Left ventricle myocardium inferior (tissue), 1 donor: ENCODE measurements around the gene NECTIN4. TPM values are rescaled to one million over a fixed set of nuclear protein-coding genes. Genes with fewer than 3 reads are reported as not detected.

ENCODE experiments used
- DNase-seq: peaks from one replicate; pipeline ENCODE4 v3.0.0-alpha.2; 2020
- H3K27ac ChIP-seq: fragments of 200-600 bp; replicated peaks from 2 replicates; pipeline ENCODE4 v1.8.0; 2021
- H3K27me3 ChIP-seq: fragments of 200-600 bp; 2 replicates; pipeline ENCODE4 v1.8.0; 2021; ENCODE audit warnings: low read depth
- H3K36me3 ChIP-seq: fragments of 200-600 bp; 2 replicates; pipeline ENCODE4 v1.8.0; 2021
- H3K4me1 ChIP-seq: fragments of 200-600 bp; 2 replicates; pipeline ENCODE4 v1.8.0; 2021
- H3K4me3 ChIP-seq: fragments of 200-600 bp; 2 replicates; pipeline ENCODE4 v1.8.0; 2021; ENCODE audit warnings: mild to moderate bottlenecking, moderate library complexity
- H3K9me3 ChIP-seq: fragments of 200-600 bp; replicated peaks from 2 replicates; pipeline ENCODE4 v1.8.0; 2021
- intact Hi-C: fragments of 100-400 bp; cut with micrococcal nuclease; formaldehyde crosslinking; loops from one replicate; pipeline ENCODE4 v1.11.0; 2022
- total RNA-seq: library from RNA; stranded (reverse); fragmentation: NEBNext Ultra II Directional; extraction: Animal tissue kit (Norgen Biotek cat#: 25700); gene quantifications from one replicate; pipeline ENCODE4 v1.2.1, GENCODE V29; 2021
- TF ChIP-seq, protein P1 (sequence below): fragments of 200-600 bp; IDR thresholded peaks from 2 replicates; pipeline ENCODE4 v1.8.0; 2021; ENCODE audit warnings: antibody characterized with exemption, mild to moderate bottlenecking, borderline replicate concordance
- donor health status: DM: no; HTN: yes; CAD: no; lungs with severe emphysema.

Gene NECTIN4
- total RNA-seq, 1 donor from 2014 or later: not detected

DNA sequence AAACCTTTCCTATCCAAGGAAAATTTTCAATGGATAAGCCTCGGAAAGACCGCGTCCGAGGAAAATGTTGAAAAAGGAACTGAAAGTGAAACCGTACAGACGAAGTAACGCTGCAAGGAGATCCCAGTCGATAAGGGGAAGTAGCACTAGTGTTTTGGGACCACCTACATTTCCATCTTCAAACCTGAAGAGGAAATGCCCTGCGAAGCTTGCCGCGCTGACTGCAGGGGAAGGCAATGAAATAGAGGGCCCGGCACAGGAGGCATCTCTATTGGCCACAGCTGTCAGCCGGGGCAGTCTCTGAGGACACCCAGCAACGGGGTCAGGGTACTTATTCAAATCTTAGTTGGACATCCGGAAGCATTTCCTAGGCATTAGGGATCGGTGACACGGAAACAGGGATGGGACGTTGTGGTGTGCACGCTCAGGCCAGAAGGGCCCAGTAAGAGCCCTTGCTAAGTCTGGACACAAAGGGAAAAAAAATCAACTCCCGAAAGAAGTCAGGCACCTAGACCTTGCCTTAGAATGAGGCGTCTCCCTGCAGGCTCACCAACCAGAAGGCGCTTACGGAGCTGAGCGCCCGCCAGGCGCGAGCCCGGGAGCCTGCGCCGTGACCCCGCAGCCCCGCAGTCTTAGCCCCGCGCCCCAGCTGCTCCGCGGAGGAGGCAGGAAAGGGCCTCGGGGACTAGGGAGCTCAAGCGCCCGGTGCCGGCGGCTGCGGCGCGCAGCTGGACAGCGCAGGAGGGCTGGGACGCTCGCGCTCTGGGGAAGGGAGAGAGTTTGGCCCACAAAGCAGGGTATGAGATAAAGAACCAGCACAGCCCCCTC lies 44.2 kb downstream of the NECTIN4 start:
- peak; percentile 61 for DNase-seq
- H3K36me3 ChIP-seq: peaks cover 32% of the 10 kb centered on the region
- peak overlapping the region; percentile 99 for H3K27ac ChIP-seq
- intact Hi-C loops: no loop called here
- TF ChIP-seq, protein P1, sequence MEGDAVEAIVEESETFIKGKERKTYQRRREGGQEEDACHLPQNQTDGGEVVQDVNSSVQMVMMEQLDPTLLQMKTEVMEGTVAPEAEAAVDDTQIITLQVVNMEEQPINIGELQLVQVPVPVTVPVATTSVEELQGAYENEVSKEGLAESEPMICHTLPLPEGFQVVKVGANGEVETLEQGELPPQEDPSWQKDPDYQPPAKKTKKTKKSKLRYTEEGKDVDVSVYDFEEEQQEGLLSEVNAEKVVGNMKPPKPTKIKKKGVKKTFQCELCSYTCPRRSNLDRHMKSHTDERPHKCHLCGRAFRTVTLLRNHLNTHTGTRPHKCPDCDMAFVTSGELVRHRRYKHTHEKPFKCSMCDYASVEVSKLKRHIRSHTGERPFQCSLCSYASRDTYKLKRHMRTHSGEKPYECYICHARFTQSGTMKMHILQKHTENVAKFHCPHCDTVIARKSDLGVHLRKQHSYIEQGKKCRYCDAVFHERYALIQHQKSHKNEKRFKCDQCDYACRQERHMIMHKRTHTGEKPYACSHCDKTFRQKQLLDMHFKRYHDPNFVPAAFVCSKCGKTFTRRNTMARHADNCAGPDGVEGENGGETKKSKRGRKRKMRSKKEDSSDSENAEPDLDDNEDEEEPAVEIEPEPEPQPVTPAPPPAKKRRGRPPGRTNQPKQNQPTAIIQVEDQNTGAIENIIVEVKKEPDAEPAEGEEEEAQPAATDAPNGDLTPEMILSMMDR: no peak
- H3K4me3 ChIP-seq: peak overlapping the region; percentile 93
- H3K4me1 ChIP-seq: peaks cover 38% of the 10 kb centered on the region
- H3K27me3 ChIP-seq: no peaks in the 10 kb centered on the region
- no peaks in the 10 kb centered on the region for H3K9me3 ChIP-seq

DNA sequence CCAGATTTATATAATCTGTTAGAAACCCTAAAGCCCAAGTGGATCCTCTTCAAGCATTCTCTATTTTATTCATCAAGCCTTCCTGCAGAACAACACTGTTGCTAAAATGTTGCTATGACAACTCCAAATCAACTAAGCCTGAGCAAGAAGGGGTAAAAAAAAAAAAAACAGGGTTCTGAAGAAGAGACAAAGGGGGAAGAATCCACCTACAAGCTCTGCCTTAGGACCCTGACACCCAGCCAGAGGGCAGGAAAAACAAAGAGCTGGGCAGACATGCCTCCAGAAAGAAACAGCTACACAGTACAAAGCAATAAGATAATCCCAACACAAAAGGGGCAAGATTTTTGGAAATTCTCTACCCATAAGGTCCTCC lies 44.8 kb downstream of the NECTIN4 start:
- H3K4me1 ChIP-seq: peaks cover 38% of the 10 kb centered on the region
- intact Hi-C loops: no loop called here
- peaks cover 38% of the 10 kb centered on the region for H3K36me3 ChIP-seq
- no peaks in the 10 kb centered on the region for H3K27me3 ChIP-seq
- no peak for DNase-seq
- TF ChIP-seq, protein P1: no peak
- H3K4me3 ChIP-seq: peak overlapping the region; percentile 93
- H3K9me3 ChIP-seq: no peaks in the 10 kb centered on the region
- H3K27ac ChIP-seq: peak overlapping the region; percentile 99

DNA sequence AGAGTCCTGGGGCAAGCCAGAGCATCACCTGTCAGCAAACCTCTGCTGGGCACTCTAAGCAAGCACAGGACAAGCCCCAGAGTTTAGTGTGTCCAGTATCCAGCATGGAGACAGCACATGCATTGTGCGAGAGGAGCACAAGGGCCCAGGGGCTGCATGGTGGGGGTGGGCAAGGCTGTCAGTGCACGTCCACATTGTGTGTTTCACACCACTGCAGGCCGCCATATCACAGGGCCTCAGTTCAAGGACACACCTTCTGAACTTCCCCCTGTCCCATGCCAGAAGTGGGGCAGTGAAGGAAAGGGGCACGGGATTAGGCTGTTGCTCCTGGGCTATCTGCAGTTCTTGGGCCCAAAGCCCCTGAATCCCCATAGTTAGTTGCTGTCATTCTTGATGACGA lies 49.8 kb downstream of the NECTIN4 start:
- TF ChIP-seq, protein P1: no peak
- Histone ChIP-seq H3K4me3 (no peak overlapping the region), H3K9me3 (no peaks in the 10 kb centered on the region), H3K27me3 (no peaks in the 10 kb centered on the region), H3K4me1 (peaks cover 33% of the 10 kb centered on the region), H3K36me3 (peaks cover 50% of the 10 kb centered on the region), H3K27ac (no peak overlapping the region)
- intact Hi-C loops: no loop called here
- DNase-seq: no peak

DNA sequence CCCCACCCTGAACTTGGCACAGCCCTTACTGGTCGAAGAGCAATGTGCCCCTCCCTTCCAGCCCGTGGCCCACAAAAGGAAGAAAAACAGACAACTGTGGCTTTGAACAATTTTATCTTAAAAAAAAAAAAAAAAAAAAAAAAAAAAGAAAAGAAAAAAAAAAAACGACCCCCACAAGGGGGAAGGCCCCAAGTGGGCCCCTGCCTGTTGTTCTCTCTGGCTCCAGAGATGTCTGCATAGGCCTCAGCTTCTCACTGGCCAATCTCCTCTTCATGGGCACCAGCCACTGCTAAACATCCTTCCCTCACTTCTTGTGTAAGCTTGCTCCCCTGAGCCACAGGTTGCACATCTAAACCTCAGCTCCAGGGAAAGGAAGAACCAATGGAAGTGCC lies 50.2 kb downstream of the NECTIN4 start:
- intact Hi-C loops: no loop called here
- no peak for DNase-seq
- Histone ChIP-seq H3K4me1 (peaks cover 29% of the 10 kb centered on the region), H3K36me3 (peaks cover 50% of the 10 kb centered on the region), H3K4me3 (peak overlapping the region; percentile 68), H3K27me3 (no peaks in the 10 kb centered on the region), H3K9me3 (no peaks in the 10 kb centered on the region), H3K27ac (peak overlapping the region; percentile 12)
- TF ChIP-seq, protein P1: no peak

DNA sequence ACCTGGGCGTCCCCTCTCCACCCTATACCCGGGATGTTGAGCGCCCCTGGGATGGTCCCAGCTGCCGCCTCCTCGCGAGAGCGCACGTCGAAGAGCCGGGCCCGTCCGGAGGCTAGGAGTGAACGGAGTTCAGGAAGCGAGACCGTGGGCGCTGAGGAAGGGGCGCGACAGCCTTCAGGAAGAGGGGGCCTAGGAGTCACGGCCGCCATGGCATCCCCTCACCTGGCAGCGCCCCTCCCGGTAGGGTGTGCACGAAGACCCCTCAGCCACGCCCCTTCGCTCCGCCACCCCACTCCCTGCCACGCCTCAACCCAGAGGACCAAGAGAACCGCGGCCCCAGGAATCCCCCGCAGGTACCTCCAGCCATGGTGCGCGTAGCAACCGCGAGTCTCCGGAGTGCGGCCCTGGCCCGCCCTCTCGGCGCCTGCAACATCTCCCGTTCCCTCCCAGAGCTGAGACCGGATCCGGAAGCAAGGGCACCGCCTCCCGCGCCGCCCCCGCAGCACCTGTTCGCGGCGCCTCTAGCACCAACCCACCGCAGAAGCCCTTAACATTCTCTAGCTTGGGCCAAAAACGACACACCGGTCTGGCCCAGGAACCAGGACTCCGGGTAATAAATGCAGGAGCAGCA lies 50.7 kb downstream of the NECTIN4 start, which contains the start of gene TSTD1:
Gene TSTD1, minus strand, starts transcription at position 442 of the 631 bp plus-strand sequence. Its CDS starts 75 bp downstream, at position 367.
- TF ChIP-seq, protein P1: no peak
- intact Hi-C loops: no loop called here
- no peaks in the 10 kb centered on the region for H3K9me3 ChIP-seq
- H3K27ac ChIP-seq: peak within 1 kb of the TSS; percentile 12
- H3K27me3 ChIP-seq: no peaks in the 10 kb centered on the region
- H3K4me1 ChIP-seq: peaks cover 24% of the 10 kb centered on the region
- DNase-seq: peak; percentile 52
- peaks cover 50% of the 10 kb centered on the region for H3K36me3 ChIP-seq
- H3K4me3 ChIP-seq: peak within 1 kb of the TSS; percentile 68
